H9 (cell line): ENCODE data around the gene EDEM1. TPM values are rescaled to one million over a fixed set of nuclear protein-coding genes. Genes with fewer than 3 reads are reported as not detected.

Source experiments
- DNase-seq: peaks from one replicate; pipeline ENCODE4 v3.0.0-alpha.2; 2017
- H2AFZ ChIP-seq: one replicate; pipeline ENCODE4 v1.6.1; 2013; ENCODE audit warnings: mild to moderate bottlenecking, low read length, control low read depth, moderate library complexity
- H2AK5ac ChIP-seq: 2 replicates; pipeline ENCODE4 v1.6.1; 2013; ENCODE audit warnings: low read length, control low read depth, mixed read lengths; ENCODE audit not compliant: insufficient read length
- H2BK120ac ChIP-seq: one replicate; pipeline ENCODE4 v1.6.1; 2013; ENCODE audit warnings: low read depth, mild to moderate bottlenecking, low read length, control low read depth, inconsistent platforms; ENCODE audit not compliant: poor library complexity, severe bottlenecking
- H2BK12ac ChIP-seq: 2 replicates; pipeline ENCODE4 v1.6.1; 2013; ENCODE audit warnings: low read length, control low read depth, mixed read lengths, low read depth; ENCODE audit not compliant: insufficient read length
- H2BK15ac ChIP-seq: 2 replicates; pipeline ENCODE4 v1.6.1; 2013; ENCODE audit warnings: low read depth, low read length, control low read depth
- H2BK20ac ChIP-seq: one replicate; pipeline ENCODE4 v1.6.1; 2013; ENCODE audit warnings: low read depth, mild to moderate bottlenecking, low read length, control low read depth, inconsistent platforms; ENCODE audit not compliant: poor library complexity, severe bottlenecking
- H2BK5ac ChIP-seq: 2 replicates; pipeline ENCODE4 v1.6.1; 2013; ENCODE audit warnings: low read length, control low read depth, mixed read lengths; ENCODE audit not compliant: insufficient read length
- H3K14ac ChIP-seq: 2 replicates; pipeline ENCODE4 v1.6.1; 2013; ENCODE audit warnings: low read length, control low read depth; ENCODE audit not compliant: insufficient read depth
- H3K18ac ChIP-seq: 2 replicates; pipeline ENCODE4 v1.6.1; 2013; ENCODE audit warnings: low read depth, mild to moderate bottlenecking, mixed read lengths, low read length, control low read depth; ENCODE audit not compliant: insufficient read length
- H3K23ac ChIP-seq: 2 replicates; pipeline ENCODE4 v1.6.1; 2013; ENCODE audit warnings: low read length, control low read depth, mixed read lengths, low read depth; ENCODE audit not compliant: insufficient read length
- H3K23me2 ChIP-seq: 2 replicates; pipeline ENCODE4 v1.6.1; 2013; ENCODE audit warnings: low read depth, mild to moderate bottlenecking, mixed read lengths, low read length, control low read depth; ENCODE audit not compliant: insufficient read length, poor library complexity, severe bottlenecking
- H3K27ac ChIP-seq: 2 replicates; pipeline ENCODE4 v1.5.1; 2013; ENCODE audit warnings: low read length, control low read depth, mixed read lengths, low read depth; ENCODE audit not compliant: insufficient read length
- H3K27me3 ChIP-seq: 2 replicates; pipeline ENCODE4 v1.6.1; 2013; ENCODE audit warnings: low read length, control low read depth, inconsistent platforms; ENCODE audit not compliant: insufficient read depth
- H3K4ac ChIP-seq: 2 replicates; pipeline ENCODE4 v1.6.1; 2013; ENCODE audit warnings: low read depth, mild to moderate bottlenecking, control low read depth, inconsistent platforms, low read length, moderate library complexity
- H3K4me1 ChIP-seq: 2 replicates; pipeline ENCODE4 v1.6.1; 2013; ENCODE audit warnings: low read length, control low read depth, inconsistent platforms; ENCODE audit not compliant: insufficient read depth
- H3K4me2 ChIP-seq: 2 replicates; pipeline ENCODE4 v1.6.1; 2013; ENCODE audit warnings: low read length, control low read depth, mixed read lengths; ENCODE audit not compliant: insufficient read length, insufficient read depth
- H3K56ac ChIP-seq: 2 replicates; pipeline ENCODE4 v1.6.1; 2013; ENCODE audit warnings: low read depth, mild to moderate bottlenecking, mixed read lengths, low read length, control low read depth; ENCODE audit not compliant: insufficient read length
- H3K79me1 ChIP-seq: 2 replicates; pipeline ENCODE4 v1.6.1; 2013; ENCODE audit warnings: low read depth, mild to moderate bottlenecking, moderate library complexity, low read length, control low read depth, inconsistent platforms; ENCODE audit not compliant: insufficient read depth, poor library complexity, severe bottlenecking
- H3K79me2 ChIP-seq: 2 replicates; pipeline ENCODE4 v1.6.1; 2013; ENCODE audit warnings: low read length, control low read depth, inconsistent platforms; ENCODE audit not compliant: insufficient read depth
- H3K9ac ChIP-seq: 2 replicates; pipeline ENCODE4 v1.6.1; 2013; ENCODE audit warnings: low read length, control low read depth, mixed read lengths; ENCODE audit not compliant: insufficient read length; ENCODE audit errors: extremely low read depth
- H3K9me3 ChIP-seq: one replicate; pipeline ENCODE4 v1.6.1; 2013; ENCODE audit warnings: low read depth, low read length, inconsistent platforms; ENCODE audit not compliant: control insufficient read depth
- H3T11ph ChIP-seq: one replicate; pipeline ENCODE4 v1.6.1; 2013; ENCODE audit warnings: mild to moderate bottlenecking, low read length, control low read depth, inconsistent platforms
- H4K20me1 ChIP-seq: one replicate; pipeline ENCODE4 v1.6.1; 2013; ENCODE audit not compliant: control insufficient read depth, insufficient read length, insufficient read depth
- H4K5ac ChIP-seq: 2 replicates; pipeline ENCODE4 v1.6.1; 2013; ENCODE audit warnings: low read depth, mild to moderate bottlenecking, mixed read lengths, low read length, control low read depth; ENCODE audit not compliant: insufficient read length
- H4K8ac ChIP-seq: replicated peaks from 2 replicates; pipeline ENCODE4 v1.6.1; 2013; ENCODE audit warnings: low read length, control low read depth, mixed read lengths, low read depth; ENCODE audit not compliant: insufficient read length
- H4K91ac ChIP-seq: 2 replicates; pipeline ENCODE4 v1.6.1; 2013; ENCODE audit warnings: low read depth, mild to moderate bottlenecking, moderate library complexity, mixed read lengths, low read length, control low read depth; ENCODE audit not compliant: insufficient read length
- H3K27ac Mint-ChIP-seq, 3 experiments: 2 replicates in 2 of 3; 3 replicates in 1 of 3; pipeline ENCODE4 v1.8.0; 2020 to 2021; ENCODE audit warnings: mixed read lengths in 3 of 3, mild to moderate bottlenecking in 1 of 3, moderate library complexity in 1 of 3
- H3K27me3 Mint-ChIP-seq: 2 replicates; pipeline ENCODE4 v1.8.0; 2021; ENCODE audit warnings: low read depth, mild to moderate bottlenecking, moderate library complexity, mixed read lengths
- H3K36me3 Mint-ChIP-seq, 3 experiments: 2 replicates in 2 of 3; 3 replicates in 1 of 3; pipeline ENCODE4 v1.8.0; 2020 to 2021; ENCODE audit warnings: low read depth in 3 of 3, mixed read lengths in 3 of 3; ENCODE audit not compliant: insufficient read depth in 1 of 3
- H3K4me1 Mint-ChIP-seq, 2 experiments: 2 replicates each; pipeline ENCODE4 v1.8.0; 2020; ENCODE audit warnings: mixed read lengths in 2 of 2
- H3K4me3 Mint-ChIP-seq, 2 experiments: 2 replicates in 1 of 2; 3 replicates in 1 of 2; pipeline ENCODE4 v1.8.0; 2020 to 2021; ENCODE audit warnings: mild to moderate bottlenecking in 2 of 2, mixed read lengths in 2 of 2, moderate library complexity in 1 of 2
- H3K9me3 Mint-ChIP-seq, 2 experiments: 2 replicates in 1 of 2; 3 replicates in 1 of 2; pipeline ENCODE4 v1.8.0; 2020; ENCODE audit warnings: mild to moderate bottlenecking in 2 of 2, mixed read lengths in 2 of 2, moderate library complexity in 1 of 2
- WGBS: extraction: QIAGEN DNeasy Blood & Tissue Kit; methylation state at CpG from one replicate; pipeline ENCODE4 v1.1.7; 2013; ENCODE audit warnings: missing lambda C conversion rate, low lambda C conversion rate, mixed read lengths; ENCODE audit not compliant: insufficient read length; ENCODE audit errors: extremely low coverage; 5-methylcytosine and 5-hydroxymethylcytosine counted together
- total RNA-seq: library from RNA; stranded (reverse); gene quantifications from 2 replicates; pipeline ENCODE4 v1.2.1, GENCODE V29; 2021
- TF ChIP-seq, protein P1 (sequence below): fragments of 200-600 bp; sonication (generic); conservative IDR thresholded peaks from 3 replicates; pipeline ENCODE4 v1.8.0; 2021; ENCODE audit warnings: antibody characterized with exemption, mild to moderate bottlenecking

The EDEM1 gene
- total RNA-seq, 1 experiment from 2014 or later: 11.7 TPM

DNA sequence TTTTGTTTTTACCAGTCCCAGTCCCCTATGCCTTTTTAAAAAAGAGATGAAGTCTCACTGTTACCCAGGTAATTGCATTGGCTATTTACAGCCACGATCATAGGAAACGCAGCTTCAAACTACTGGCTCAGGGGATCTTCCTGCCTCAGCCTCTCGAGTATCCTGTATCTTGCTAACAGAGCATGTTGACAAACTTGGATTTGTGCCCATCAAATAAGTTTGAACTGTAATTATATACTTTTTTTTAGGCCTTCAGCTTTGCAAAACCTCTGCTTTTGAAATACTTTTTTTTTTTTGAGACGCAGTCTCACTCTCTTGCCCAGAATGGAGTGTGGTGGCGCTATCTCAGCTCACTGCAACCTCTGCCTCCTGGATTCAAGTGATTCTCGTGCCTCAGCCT, 3.0 kb upstream of the EDEM1 start:
- no CpG with 5 or more reads among the region's 6 CpGs for WGBS
- TF ChIP-seq, protein P1, sequence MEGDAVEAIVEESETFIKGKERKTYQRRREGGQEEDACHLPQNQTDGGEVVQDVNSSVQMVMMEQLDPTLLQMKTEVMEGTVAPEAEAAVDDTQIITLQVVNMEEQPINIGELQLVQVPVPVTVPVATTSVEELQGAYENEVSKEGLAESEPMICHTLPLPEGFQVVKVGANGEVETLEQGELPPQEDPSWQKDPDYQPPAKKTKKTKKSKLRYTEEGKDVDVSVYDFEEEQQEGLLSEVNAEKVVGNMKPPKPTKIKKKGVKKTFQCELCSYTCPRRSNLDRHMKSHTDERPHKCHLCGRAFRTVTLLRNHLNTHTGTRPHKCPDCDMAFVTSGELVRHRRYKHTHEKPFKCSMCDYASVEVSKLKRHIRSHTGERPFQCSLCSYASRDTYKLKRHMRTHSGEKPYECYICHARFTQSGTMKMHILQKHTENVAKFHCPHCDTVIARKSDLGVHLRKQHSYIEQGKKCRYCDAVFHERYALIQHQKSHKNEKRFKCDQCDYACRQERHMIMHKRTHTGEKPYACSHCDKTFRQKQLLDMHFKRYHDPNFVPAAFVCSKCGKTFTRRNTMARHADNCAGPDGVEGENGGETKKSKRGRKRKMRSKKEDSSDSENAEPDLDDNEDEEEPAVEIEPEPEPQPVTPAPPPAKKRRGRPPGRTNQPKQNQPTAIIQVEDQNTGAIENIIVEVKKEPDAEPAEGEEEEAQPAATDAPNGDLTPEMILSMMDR: no peak

More for the DNA sequence above, 3.0 kb upstream of the EDEM1 start:
- Histone ChIP-seq H2BK12ac (no peak overlapping the region), H3K4me2 (no peak overlapping the region), H4K8ac (no peak overlapping the region), H2BK120ac (no peak overlapping the region), H3K23ac (no peak overlapping the region), H3K27ac (no peak overlapping the region), H3K4me1 (0 out of 2 replicates have a peak, but pooled peaks cover 2% of the 10 kb centered on the region), H3K27me3 (no peaks in the 10 kb centered on the region), H3K18ac (no peak overlapping the region), H2BK20ac (no peak overlapping the region), H3K9me3 (no peaks in the 10 kb centered on the region), H2AK5ac (no peak overlapping the region), H3K4ac (no peak overlapping the region), H4K5ac (no peak overlapping the region), H3K56ac (no peak overlapping the region), H4K91ac (no peak overlapping the region), H3K14ac (no peak overlapping the region), H4K20me1 (no peaks in the 10 kb centered on the region), H2BK15ac (no peak overlapping the region), H2BK5ac (no peak overlapping the region), H3K23me2 (peaks cover 10% of the 10 kb centered on the region), H3K9ac (no peak overlapping the region), H3K79me2 (no peaks in the 10 kb centered on the region; the same call in 1 of the 2 replicates), H2AFZ (no peak overlapping the region), H3K79me1 (no peaks in the 10 kb centered on the region), H3T11ph (no peak overlapping the region)
- peaks cover 5% of the 10 kb centered on the region for H3K27me3 Mint-ChIP-seq
- H3K4me1 Mint-ChIP-seq: peaks cover 16 to 22% of the 10 kb centered on the region in 2 experiments
- no peak overlapping the region for H3K27ac Mint-ChIP-seq
- H3K36me3 Mint-ChIP-seq: peaks cover 2 to 8% (median 2%) of the 10 kb centered on the region in 3 experiments; a peak in 4 of 7 replicates
- no peaks in the 10 kb centered on the region for H3K9me3 Mint-ChIP-seq
- H3K4me3 Mint-ChIP-seq: no peak overlapping the region
- no peak for DNase-seq
